Thoracic aorta (tissue), 2 donors: ENCODE results near the gene MPC1. TPM values are rescaled to one million over a fixed set of nuclear protein-coding genes. Genes with fewer than 3 reads are reported as not detected.
"Not testable (repeated sequence)": the region's sequence is repeated elsewhere in the genome, so short reads cannot be mapped to it uniquely, and the experiment has no call there.

Experiments used
- ATAC-seq: fragments of 150-250 bp; one replicate; pipeline ENCODE4 v1.8.0; 2017; ENCODE audit warnings: low read depth; ENCODE audit not compliant: insufficient number of reproducible peaks, low FRiP score
- DNase-seq: peaks from one replicate; pipeline ENCODE4 v3.0.0-alpha.2; 2020; ENCODE audit warnings: low spot score
- H3K27ac ChIP-seq, 2 donors: fragments of 200-600 bp; sonication (generic); 1 replicate in 1 of 2; 2 replicates in 1 of 2; pipeline ENCODE4 v1.5.1; 2016; ENCODE audit warnings: mild to moderate bottlenecking in 2 of 2, moderate library complexity in 2 of 2
- H3K27me3 ChIP-seq: fragments of 200-600 bp; sonication (generic); replicated peaks from 2 replicates; pipeline ENCODE4 v1.6.0; 2016; ENCODE audit warnings: mild to moderate bottlenecking; ENCODE audit not compliant: insufficient read depth
- H3K36me3 ChIP-seq: fragments of 200-600 bp; sonication (generic); one replicate; pipeline ENCODE4 v1.5.1; 2016
- H3K4me1 ChIP-seq, 2 donors: fragments of 200-600 bp; sonication (generic); 1 replicate in 1 of 2; 2 replicates in 1 of 2; pipeline versions ENCODE4 v1.5.1 to v1.6.0; 2016; ENCODE audit warnings: low read depth in 2 of 2, mild to moderate bottlenecking in 1 of 2; ENCODE audit not compliant: control insufficient read depth in 1 of 2
- H3K4me3 ChIP-seq: fragments of 200-600 bp; sonication (generic); 2 replicates; pipeline ENCODE4 v1.5.1; 2016; ENCODE audit warnings: mild to moderate bottlenecking
- H3K9me3 ChIP-seq: fragments of 200-600 bp; sonication (generic); 2 replicates; pipeline ENCODE4 v1.5.1; 2016
- total RNA-seq, 2 donors: library from RNA; depleted of rRNA; stranded (reverse); fragments of >200 nt; gene quantifications; one replicate each; pipeline versions ENCODE4 v1.1.0 to v1.2.3, GENCODE V29; 2016
- TF ChIP-seq, protein P1 (sequence below): fragments of 200-600 bp; sonication (generic); IDR thresholded peaks from one replicate; pipeline ENCODE4 v1.5.1; 2019; ENCODE audit warnings: antibody characterized with exemption

Gene MPC1
- total RNA-seq, 2 donors from 2014 or later, result 43.8 to 56.0 TPM

DNA sequence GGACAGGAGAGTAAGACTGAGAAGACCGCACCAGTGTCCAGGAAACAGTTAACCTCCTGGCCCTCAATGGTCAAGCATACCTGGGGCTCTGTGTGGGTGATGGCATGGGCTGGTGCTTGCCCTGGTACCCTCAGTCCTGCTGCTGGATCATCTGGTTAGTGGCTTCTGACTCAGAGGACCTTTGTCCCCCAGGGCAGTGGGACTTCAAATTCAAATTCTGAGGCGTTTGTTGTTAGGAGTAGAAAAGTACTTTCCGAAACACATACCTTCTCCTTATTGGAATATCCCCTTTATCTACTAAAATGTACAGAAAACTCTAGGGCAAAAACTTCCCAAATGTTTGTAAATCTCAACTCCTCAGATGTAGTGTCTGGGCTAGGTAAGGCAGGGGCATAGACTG lies 36.3 kb downstream of the MPC1 start:
- no peaks in the 10 kb centered on the region for H3K36me3 ChIP-seq
- no peaks in the 10 kb centered on the region for H3K27me3 ChIP-seq
- no peaks in the 10 kb centered on the region for H3K9me3 ChIP-seq
- TF ChIP-seq, protein P1, sequence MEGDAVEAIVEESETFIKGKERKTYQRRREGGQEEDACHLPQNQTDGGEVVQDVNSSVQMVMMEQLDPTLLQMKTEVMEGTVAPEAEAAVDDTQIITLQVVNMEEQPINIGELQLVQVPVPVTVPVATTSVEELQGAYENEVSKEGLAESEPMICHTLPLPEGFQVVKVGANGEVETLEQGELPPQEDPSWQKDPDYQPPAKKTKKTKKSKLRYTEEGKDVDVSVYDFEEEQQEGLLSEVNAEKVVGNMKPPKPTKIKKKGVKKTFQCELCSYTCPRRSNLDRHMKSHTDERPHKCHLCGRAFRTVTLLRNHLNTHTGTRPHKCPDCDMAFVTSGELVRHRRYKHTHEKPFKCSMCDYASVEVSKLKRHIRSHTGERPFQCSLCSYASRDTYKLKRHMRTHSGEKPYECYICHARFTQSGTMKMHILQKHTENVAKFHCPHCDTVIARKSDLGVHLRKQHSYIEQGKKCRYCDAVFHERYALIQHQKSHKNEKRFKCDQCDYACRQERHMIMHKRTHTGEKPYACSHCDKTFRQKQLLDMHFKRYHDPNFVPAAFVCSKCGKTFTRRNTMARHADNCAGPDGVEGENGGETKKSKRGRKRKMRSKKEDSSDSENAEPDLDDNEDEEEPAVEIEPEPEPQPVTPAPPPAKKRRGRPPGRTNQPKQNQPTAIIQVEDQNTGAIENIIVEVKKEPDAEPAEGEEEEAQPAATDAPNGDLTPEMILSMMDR, result no peak
- H3K4me1 ChIP-seq, result peaks cover 2 to 13% of the 10 kb centered on the region in 2 donors
- H3K27ac ChIP-seq, result no peak overlapping the region
- no peak overlapping the region for H3K4me3 ChIP-seq
- DNase-seq (no peak), ATAC-seq (no peak)

DNA sequence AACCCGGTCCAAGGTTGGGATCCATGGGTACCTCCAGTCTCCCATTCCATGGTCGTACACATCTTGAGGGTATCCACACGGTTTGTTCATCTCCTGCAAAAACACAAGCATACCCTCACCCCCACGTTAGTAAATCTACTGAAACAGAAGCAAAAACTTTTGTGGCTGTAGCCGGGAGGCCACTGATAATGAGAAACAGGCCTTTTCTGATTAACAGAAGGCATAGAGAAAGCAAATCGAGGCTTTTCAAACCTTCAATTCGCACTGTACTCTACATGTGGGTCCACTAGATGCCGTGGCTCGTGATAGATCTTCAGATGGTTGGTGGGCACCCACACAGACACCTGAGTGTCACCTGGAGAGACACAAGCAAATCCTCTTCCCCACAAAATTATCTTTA lies 37.1 kb downstream of the MPC1 start:
- H3K9me3 ChIP-seq, H3K4me3 ChIP-seq, DNase-seq, H3K36me3 ChIP-seq, H3K27me3 ChIP-seq, H3K27ac ChIP-seq, ATAC-seq: not testable (repeated sequence)
- peaks cover 10 to 20% of the 10 kb centered on the region in 2 donors for H3K4me1 ChIP-seq

DNA sequence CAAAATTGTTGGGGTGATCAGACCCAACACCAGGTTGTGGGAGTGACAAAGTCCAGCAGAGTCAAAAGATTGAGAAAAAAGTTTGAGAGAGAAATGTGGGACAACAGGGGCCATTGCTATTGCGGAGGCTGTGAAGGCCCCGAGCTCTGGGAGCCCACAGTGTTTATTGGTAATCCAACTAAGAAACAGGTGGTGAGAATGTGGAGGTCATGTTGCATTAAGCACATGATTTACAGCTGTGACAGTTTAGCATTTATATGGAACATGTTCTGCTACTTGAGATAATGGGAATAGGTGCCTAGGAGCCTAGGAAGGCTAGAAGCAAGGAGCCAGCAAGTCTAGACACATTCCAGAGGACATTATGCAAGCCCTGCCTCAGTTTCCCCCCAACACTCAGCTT lies 37.8 kb downstream of the MPC1 start:
- not testable (repeated sequence) for H3K4me3 ChIP-seq, H3K9me3 ChIP-seq, ATAC-seq, H3K36me3 ChIP-seq, DNase-seq, H3K27me3 ChIP-seq, H3K27ac ChIP-seq
- H3K4me1 ChIP-seq, result peaks cover 14 to 28% of the 10 kb centered on the region in 2 donors

DNA sequence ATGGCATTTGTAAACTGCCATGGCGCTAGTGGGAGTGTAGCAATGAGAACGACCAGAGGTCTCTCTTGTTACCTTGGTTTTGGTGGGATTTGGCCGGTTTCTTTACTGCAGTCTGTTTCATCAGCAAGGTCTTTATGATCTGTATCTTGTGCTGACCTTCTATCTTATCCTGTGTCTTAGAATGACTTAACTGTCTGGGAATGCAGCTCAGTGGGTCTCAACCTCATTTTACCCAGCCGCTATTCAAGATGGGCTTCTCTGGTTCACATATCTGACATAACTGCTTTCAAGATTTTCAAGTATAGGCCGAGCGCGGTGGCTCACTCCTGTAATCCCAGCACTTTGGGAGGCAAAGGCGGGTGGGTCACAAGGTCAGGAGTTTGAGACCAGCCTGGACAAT lies 38.5 kb downstream of the MPC1 start:
- Histone ChIP-seq H3K27ac (no peak overlapping the region), H3K9me3 (no peaks in the 10 kb centered on the region)
- DNase-seq, result no peak

DNA sequence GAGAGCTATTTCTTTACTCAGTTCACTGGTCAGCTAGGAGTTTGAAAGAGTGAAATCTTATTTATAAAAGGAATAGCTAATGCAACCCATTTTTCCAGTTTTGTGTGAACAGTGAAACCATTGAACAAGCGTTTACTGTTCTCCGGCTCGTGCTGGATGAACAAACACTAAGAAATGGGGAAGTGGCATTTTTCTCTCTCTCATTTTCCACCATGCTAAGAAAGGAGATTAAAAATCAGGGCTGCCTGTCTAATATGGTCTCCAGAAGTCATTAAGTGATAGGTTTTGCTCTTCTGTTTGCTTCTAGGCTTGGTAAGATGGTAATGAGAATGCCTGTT lies 39.6 kb downstream of the MPC1 start:
- no peak for DNase-seq
- ATAC-seq, result no peak
- Histone ChIP-seq H3K36me3 (no peaks in the 10 kb centered on the region), H3K27ac (peak overlapping the region; percentile 86 to 90), H3K9me3 (no peaks in the 10 kb centered on the region), H3K4me3 (peak overlapping the region; percentile 100), H3K27me3 (no peaks in the 10 kb centered on the region), H3K4me1 (peaks cover 14 to 45% of the 10 kb centered on the region in 2 donors)
- TF ChIP-seq, protein P1, result no peak

More for the DNA sequence above, 38.5 kb downstream of the MPC1 start:
- H3K4me1 ChIP-seq, result peaks cover 14 to 34% of the 10 kb centered on the region in 2 donors
- H3K36me3 ChIP-seq, result no peaks in the 10 kb centered on the region
- TF ChIP-seq, protein P1, result no peak
- no peak for ATAC-seq
- no peaks in the 10 kb centered on the region for H3K27me3 ChIP-seq
- no peak overlapping the region for H3K4me3 ChIP-seq

DNA sequence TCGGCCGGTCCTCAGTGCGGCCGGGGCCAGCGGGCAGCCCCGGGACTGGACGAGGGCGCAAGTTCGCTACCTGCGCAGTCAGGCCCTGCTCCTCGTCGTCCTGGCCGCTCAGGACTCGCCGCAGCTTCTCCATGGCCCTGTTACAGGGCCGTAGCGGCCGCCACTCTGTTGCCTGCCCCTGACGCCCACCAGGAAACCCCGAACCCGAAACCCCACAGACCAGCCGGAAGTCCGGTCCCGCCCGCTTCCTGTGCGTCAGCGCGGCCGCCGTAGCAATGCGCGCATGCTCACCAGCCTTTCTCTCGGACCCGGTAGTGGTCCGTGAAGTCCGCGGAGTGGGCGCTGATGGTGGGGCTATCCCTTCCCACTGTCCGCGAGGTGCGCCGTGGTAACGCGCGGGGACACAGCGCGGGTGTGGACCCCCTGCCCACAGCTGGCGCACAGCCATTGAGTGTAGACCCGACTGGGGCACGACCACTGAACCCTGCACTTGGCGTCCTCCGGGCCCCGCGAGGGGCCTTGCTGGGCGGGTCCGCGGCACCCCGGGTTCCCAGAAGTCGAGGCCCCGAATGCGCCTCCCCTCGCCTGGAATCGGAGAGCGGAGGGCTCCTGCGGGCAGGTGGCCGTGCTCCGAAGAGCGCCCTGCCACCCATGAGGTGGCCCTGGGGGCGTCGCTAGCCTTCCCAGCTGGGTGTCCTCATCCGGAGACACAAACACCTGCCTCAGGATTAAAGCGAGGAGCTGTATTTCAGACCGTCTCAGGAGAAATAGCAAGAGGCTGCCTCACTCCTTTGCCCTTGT lies 40.2 kb downstream of the MPC1 start, which contains the start of gene SFT2D1:
TSS of gene SFT2D1 (minus strand) at position 197 of the 801 bp plus-strand sequence. CDS start at position 133, 64 bp downstream.
- peak within 1 kb of the TSS; percentile 86 to 90 for H3K27ac ChIP-seq
- ATAC-seq, result peak; percentile 82
- H3K27me3 ChIP-seq, result no peaks in the 10 kb centered on the region
- peak; percentile 52 for DNase-seq
- peaks cover 14 to 48% of the 10 kb centered on the region in 2 donors for H3K4me1 ChIP-seq
- no peaks in the 10 kb centered on the region for H3K9me3 ChIP-seq
- peak within 1 kb of the TSS; percentile 100 for H3K4me3 ChIP-seq
- no peaks in the 10 kb centered on the region for H3K36me3 ChIP-seq
- TF ChIP-seq, protein P1, result no peak
